K562 (cell line): ENCODE results near the gene SPRED2. TPM values are rescaled to one million over a fixed set of nuclear protein-coding genes. Genes with fewer than 3 reads are reported as not detected.

Experiments
- ATF4 ChIP-seq: fragments of 450-650 bp; formaldehyde crosslinking; IDR thresholded peaks from 2 replicates; pipeline ENCODE4 v1.4.0; 2022; ENCODE audit warnings: mild to moderate bottlenecking, moderate library complexity
- HCFC1 ChIP-seq: IDR thresholded peaks from 2 replicates; pipeline ENCODE4 v1.6.1; 2012; ENCODE audit warnings: low read depth, low read length, improper control_type of control experiment
- KAT7 ChIP-seq: sonication (generic); formaldehyde crosslinking; IDR thresholded peaks from 2 replicates; pipeline ENCODE4 v1.8.0; 2022; ENCODE audit warnings: missing genetic modification reagents, mild to moderate bottlenecking, borderline replicate concordance
- PATZ1 ChIP-seq: fragments of 250-450 bp; sonication (Bioruptor Pico); IDR thresholded peaks from 2 replicates; pipeline ENCODE4 v1.5.0; 2020; ENCODE audit warnings: mild to moderate bottlenecking, borderline replicate concordance
- ZBTB9 ChIP-seq: fragments of 450-650 bp; formaldehyde crosslinking; IDR thresholded peaks from 2 replicates; pipeline ENCODE4 v1.4.0; 2020; ENCODE audit warnings: mild to moderate bottlenecking, moderate library complexity
- ZNF398 ChIP-seq: fragments of 250-450 bp; sonication (Bioruptor Pico); IDR thresholded peaks from 2 replicates; pipeline ENCODE4 v1.8.0; 2021; ENCODE audit warnings: moderate library complexity, mild to moderate bottlenecking, inconsistent platforms
- ZNF445 ChIP-seq: fragments of 250-450 bp; sonication (Bioruptor Pico); IDR thresholded peaks from 2 replicates; pipeline ENCODE4 v1.4.0; 2020; ENCODE audit warnings: low read depth, mild to moderate bottlenecking, moderate library complexity
- ZNF668 ChIP-seq: fragments of 250-450 bp; sonication (Bioruptor Pico); IDR thresholded peaks from 2 replicates; pipeline ENCODE4 v1.8.0; 2022; ENCODE audit warnings: mild to moderate bottlenecking, inconsistent platforms
- ZNF695 ChIP-seq: fragments of 450-650 bp; formaldehyde crosslinking; IDR thresholded peaks from 2 replicates; pipeline ENCODE4 v1.4.0; 2020; ENCODE audit warnings: mild to moderate bottlenecking, moderate library complexity
- polyA plus RNA-seq, 8 experiments: library from polyadenylated mRNA; depleted of rRNA in 4 of 8; stranded (reverse) in 5 of 8; unstranded in 3 of 8; fragments of >200 nt; fragmentation: Nextera tagmentation in 2 of 8; fragmentation: Illumina TruSeq in 1 of 8; extraction: Ambion mirVana in 2 of 8; extraction: Trizol in 1 of 8; gene quantifications; 2 replicates each; pipeline versions ENCODE4 v1.2.1 to v1.2.3, GENCODE V29; 2011 to 2014; ENCODE audit warnings: inconsistent platforms in 1 of 8, missing spikeins in 1 of 8
- total RNA-seq, 7 experiments: library from RNA; depleted of rRNA in 6 of 7; stranded (reverse); fragments of >200 nt in 6 of 7; fragmentation: Illumina TruSeq in 2 of 7; extraction: Trizol in 2 of 7; gene quantifications; 2 replicates each; pipeline versions ENCODE4 v1.2.1 to v1.2.3, GENCODE V29; 2011 to 2021; ENCODE audit warnings: low replicate concordance in 1 of 7
- TF ChIP-seq, protein P1 (sequence below): sonication (generic); formaldehyde crosslinking; IDR thresholded peaks from 2 replicates; pipeline ENCODE4 v1.8.0; 2022; ENCODE audit warnings: mild to moderate bottlenecking, missing genetic modification reagents, borderline replicate concordance
- TF ChIP-seq, protein P2 (sequence below): fragments of 150-350 bp; conservative IDR thresholded peaks from 2 replicates; pipeline ENCODE4 v1.6.1; 2014; ENCODE audit warnings: low read length

SPRED2 gene
- total and polyA plus RNA-seq, 9 of the 15 experiments (the other 6 are each of a cell fraction or from before 2014, with no cell fraction given) = 4.6 to 50.8 (median 14.1) TPM

GRCh38 chr2:65366595-65367125 lies 65.7 kb downstream of the SPRED2 start (continued):
- no peak for TF ChIP-seq HCFC1
- TF ChIP-seq, protein P1, sequence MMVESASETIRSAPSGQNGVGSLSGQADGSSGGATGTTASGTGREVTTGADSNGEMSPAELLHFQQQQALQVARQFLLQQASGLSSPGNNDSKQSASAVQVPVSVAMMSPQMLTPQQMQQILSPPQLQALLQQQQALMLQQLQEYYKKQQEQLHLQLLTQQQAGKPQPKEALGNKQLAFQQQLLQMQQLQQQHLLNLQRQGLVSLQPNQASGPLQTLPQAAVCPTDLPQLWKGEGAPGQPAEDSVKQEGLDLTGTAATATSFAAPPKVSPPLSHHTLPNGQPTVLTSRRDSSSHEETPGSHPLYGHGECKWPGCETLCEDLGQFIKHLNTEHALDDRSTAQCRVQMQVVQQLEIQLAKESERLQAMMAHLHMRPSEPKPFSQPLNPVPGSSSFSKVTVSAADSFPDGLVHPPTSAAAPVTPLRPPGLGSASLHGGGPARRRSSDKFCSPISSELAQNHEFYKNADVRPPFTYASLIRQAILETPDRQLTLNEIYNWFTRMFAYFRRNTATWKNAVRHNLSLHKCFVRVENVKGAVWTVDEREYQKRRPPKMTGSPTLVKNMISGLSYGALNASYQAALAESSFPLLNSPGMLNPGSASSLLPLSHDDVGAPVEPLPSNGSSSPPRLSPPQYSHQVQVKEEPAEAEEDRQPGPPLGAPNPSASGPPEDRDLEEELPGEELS (CRISPR knock-in tag) = no peak
- TF ChIP-seq ZNF398 (CRISPR knock-in tag) = no peak
- no peak for TF ChIP-seq PATZ1 (CRISPR knock-in tag)
- TF ChIP-seq ZNF668 (CRISPR knock-in tag) = no peak
- no peak for TF ChIP-seq ATF4 (CRISPR knock-in tag)
- TF ChIP-seq ZNF695 = no peak
- TF ChIP-seq ZNF445 = no peak
- peak; percentile 53; the same call in 1 of the 2 replicates for TF ChIP-seq ZBTB9 (CRISPR knock-in tag)
- no peak for TF ChIP-seq KAT7 (CRISPR knock-in tag)
- TF ChIP-seq, protein P2, sequence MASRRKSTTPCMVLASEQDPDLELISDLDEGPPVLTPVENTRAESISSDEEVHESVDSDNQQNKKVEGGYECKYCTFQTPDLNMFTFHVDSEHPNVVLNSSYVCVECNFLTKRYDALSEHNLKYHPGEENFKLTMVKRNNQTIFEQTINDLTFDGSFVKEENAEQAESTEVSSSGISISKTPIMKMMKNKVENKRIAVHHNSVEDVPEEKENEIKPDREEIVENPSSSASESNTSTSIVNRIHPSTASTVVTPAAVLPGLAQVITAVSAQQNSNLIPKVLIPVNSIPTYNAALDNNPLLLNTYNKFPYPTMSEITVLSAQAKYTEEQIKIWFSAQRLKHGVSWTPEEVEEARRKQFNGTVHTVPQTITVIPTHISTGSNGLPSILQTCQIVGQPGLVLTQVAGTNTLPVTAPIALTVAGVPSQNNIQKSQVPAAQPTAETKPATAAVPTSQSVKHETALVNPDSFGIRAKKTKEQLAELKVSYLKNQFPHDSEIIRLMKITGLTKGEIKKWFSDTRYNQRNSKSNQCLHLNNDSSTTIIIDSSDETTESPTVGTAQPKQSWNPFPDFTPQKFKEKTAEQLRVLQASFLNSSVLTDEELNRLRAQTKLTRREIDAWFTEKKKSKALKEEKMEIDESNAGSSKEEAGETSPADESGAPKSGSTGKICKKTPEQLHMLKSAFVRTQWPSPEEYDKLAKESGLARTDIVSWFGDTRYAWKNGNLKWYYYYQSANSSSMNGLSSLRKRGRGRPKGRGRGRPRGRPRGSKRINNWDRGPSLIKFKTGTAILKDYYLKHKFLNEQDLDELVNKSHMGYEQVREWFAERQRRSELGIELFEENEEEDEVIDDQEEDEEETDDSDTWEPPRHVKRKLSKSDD = no peak
